Left lobe of liver (tissue), 2 donors: ENCODE data around the gene GBGT1. TPM values are rescaled to one million over a fixed set of nuclear protein-coding genes. Genes with fewer than 3 reads are reported as not detected.
"Not testable (repeated sequence)": the region's sequence is repeated elsewhere in the genome, so short reads cannot be mapped to it uniquely, and the experiment has no call there.

Experiments used
- ATAC-seq: fragments of 200-7000 bp; cut with Tn5 transposase; one replicate; pipeline ENCODE4 v1.9.1; 2020; ENCODE audit warnings: mild to moderate bottlenecking, moderate library complexity
- DNase-seq: peaks from one replicate; pipeline ENCODE4 v3.0.0-alpha.2; 2020; ENCODE audit warnings: low spot score
- total RNA-seq: library from RNA; stranded (reverse); gene quantifications from one replicate; pipeline ENCODE4 v1.2.1, GENCODE V29; 2021
- donor health status: DM: no; HTN: no; CAD: no; lungs with moderate emphysema.
- donor health status: DM: no; HTN: yes; CAD: no.

Gene GBGT1
- 1.2 TPM for total RNA-seq

DNA sequence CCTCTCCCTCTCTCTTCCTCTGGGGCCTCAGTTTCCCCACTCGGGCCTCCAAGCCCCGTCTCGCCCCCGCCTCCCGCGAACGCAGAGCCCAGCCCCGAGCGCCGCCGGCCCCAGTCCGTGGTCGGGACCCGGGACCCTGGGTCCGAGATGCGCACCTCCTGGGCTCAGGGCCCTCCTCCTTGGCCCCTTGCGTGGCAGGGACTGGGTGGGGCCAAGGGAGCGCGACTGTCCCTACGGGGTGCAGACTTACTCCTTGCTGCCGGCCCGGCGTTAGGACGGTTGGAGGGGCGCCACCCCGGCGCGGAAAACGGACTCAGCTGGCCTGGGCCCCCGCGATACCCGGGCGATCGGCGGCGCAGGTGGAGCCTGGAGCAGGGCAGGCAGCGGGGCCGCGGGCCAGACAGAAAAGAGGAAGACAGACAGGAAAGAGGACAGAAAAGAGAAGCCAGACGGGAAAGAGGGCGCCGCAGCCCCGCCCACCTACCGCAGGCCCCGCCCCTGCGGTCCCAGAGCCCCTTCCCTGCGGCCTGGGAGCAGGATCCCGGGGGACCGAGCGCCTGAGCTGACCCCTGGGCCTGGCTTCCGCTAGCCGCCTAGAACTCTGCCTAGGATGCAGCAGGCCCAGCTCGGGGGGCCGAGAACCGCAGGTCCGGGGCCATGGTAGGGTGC, at the start of gene GBGT1:
Gene GBGT1, minus strand, starts transcription at position 411 of the 669 bp plus-strand sequence. CDS start 1,502 bp downstream, outside the sequence.
- DNase-seq (peak; percentile 68), ATAC-seq (peak; percentile 58)

- ATAC-seq (no peak), DNase-seq (no peak)
These were observed 46.9 kb upstream of the GBGT1 start for GRCh38 chr9:133210609-133211008.

GRCh38 chr9:133210202-133210532, 46.5 kb upstream of the GBGT1 start:
- DNase-seq (no peak), ATAC-seq (no peak)

DNA sequence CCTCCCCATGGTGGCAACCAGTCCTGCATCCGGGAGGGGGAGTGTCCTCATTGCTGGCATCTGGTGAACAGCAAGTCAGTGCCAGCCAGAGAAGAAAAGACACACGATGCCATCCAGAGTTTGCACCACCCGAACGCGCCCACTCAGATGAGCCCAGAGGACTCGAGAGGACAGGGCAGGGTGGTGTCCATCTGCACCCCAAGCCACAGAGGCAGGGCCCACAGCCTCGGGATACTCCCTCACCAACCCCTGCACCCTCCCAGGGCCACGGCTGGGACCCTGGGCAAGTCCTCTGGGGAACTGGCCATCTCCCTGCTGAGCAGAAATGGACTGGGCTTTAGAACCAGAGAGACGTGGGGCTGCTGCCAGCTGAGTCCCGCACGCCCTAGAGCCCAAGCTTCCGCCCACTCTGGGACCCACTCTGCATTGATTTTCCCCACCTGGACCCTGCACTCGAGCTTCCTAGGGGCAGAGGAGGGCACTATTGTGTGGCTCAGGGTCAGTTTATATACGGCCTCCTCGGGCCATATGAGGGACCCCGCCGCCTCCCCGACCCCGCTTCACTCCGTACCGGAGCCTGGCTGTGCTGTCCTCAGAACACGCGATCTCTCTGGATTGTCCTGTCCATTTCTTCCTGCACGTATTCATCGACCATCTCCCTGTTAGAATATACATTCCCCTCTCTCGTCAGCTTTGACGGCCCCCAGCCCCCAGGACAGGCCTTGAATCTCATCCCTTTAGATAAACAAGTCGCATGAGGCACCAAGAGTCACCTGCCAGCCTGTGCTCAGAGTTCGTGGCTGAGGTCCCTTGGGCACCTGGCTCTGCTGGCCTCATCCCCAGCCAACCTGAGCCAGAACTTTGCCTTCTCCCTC, 45.9 kb upstream of the GBGT1 start:
- DNase-seq, ATAC-seq: not testable (repeated sequence)

GRCh38 chr9:133208880-133209300, 45.2 kb upstream of the GBGT1 start, which contains the start of gene OBP2B:
OBP2B (minus strand) TSS chr9:133209250; CDS start chr9:133209199, 51 bp downstream.
- ATAC-seq, DNase-seq: not testable (repeated sequence)

GRCh38 chr9:133208171-133208879, 44.6 kb upstream of the GBGT1 start:
- DNase-seq, ATAC-seq: not testable (repeated sequence)

- ATAC-seq = no peak
- no peak for DNase-seq
These were observed 43.9 kb upstream of the GBGT1 start for GRCh38 chr9:133207540-133208170.

DNA sequence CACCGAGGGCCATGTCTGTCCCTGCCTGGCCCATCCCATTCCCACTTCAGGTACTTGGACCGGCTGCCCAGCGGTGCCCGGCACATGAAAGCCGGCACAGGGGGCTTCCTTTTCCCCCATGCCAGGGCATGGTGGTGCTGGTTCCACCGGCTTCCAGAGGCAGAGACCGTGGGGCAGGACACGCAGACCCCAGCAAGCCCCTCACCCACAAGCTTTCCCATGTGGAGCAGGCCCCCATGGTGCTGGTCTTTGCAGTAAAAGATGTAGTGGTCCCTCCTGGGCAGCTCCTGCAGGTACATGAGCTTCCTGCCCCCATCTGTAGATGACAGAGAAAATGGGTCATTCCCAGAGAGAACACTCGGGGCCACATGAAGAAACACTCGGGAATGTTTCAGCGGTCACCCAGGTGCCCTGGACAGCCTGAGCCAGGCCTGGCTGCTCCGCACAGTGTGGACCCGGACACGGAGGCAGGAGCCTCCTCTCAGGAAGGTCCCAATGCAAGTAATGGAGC, 43.4 kb upstream of the GBGT1 start:
- ATAC-seq (no peak), DNase-seq (no peak)

GRCh38 chr9:133205996-133206931, 42.5 kb upstream of the GBGT1 start:
- ATAC-seq = no peak
- no peak for DNase-seq

DNA sequence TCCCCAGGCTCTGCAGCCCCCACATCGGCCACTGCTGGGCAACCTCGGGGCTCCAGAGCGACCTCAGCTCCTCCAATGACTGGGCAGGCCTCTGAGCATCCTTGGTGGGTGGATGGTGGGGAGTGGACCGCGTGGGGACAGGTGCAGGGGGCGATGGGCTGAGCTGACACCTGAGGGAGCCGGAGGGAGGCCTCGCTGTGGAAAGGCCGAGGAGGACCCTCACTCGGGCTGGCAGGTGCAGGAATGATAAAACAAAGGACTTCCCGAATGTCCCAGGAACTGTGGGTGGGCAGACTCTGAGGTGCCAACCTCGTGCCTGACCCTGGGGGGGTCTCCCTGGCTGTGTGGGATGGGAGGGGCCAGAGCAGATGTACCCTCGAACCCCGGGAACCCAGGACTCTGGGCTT, 41.8 kb upstream of the GBGT1 start:
- DNase-seq, ATAC-seq: not testable (repeated sequence)

DNA sequence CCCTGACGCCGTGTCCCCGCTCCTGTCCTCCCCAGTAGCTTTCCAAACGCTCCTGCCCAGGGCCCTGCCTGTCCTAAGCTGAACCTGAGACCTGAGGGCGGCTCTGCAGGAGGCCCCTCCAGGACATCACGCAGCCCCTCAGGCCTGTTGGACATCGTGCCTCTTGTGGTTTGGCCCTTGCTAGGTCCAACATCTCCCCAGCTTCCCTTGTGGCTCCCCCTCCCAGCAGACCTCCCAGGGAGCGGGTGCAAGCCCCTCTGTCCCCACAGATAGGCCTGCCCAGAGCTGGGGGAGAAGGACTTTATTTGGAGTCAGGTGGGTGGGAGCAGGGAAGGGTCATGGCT, 41.3 kb upstream of the GBGT1 start:
- ATAC-seq (no peak), DNase-seq (no peak)

DNA sequence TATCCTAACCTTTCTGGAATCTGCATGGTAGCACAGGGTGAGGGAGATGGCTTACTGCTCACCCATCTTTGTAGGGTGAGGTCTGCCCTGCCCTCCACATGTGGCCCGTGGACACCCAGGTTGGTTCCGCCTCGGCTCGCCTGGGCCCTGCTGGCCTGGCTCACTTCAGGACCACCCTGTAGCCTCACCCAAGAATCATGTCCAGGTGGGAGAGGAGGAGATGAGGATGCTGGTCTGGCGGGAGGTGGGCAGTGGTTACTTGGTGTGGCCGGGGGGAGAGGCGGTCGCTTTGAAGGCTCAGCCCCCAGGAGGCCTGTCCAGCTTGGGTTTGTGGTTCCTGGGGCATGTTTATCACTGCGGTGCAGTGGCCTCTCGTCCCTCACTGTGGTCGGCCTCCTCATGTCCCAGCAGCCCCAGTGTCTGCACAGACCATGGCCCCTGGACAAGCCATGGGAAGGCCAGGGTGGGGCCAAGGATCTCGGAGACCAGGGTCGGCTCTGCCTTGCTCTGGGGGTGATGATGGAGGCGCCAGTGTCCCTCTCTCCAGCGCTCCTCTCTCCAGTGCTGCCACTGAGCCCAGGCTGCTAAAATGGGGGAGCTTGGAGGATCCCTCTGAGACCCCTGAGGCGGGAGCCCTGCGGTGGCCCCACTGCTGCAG, 40.8 kb upstream of the GBGT1 start:
- DNase-seq = no peak
- no peak for ATAC-seq

DNA sequence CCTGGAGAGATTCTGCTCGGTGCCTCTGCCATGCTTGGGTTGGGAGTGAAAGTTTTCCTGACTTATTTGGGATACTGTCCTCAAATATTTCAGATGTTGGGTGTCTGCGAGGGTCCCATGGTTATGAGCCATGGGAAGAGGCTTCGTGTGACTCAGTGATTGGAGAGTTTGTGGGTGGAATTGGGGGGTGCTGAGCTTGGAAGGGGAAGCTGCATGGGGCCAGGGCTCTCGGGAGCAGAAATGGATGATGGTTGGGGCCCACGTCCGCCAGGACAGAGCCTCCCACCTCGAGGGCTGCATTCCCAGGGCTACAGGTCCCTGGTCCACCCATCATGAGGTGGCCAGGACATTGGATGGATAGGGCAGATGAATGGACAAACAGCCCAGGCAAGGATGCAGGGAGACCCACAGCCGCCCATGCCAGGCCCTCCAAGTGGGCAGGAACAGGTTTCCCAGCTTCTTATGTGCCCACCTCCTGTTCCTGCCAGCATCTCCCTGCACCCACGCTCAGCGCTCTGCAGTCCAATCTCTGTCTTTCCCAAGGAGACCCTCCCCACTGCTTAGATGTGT, 39.9 kb upstream of the GBGT1 start:
- DNase-seq (no peak), ATAC-seq (no peak)

DNA sequence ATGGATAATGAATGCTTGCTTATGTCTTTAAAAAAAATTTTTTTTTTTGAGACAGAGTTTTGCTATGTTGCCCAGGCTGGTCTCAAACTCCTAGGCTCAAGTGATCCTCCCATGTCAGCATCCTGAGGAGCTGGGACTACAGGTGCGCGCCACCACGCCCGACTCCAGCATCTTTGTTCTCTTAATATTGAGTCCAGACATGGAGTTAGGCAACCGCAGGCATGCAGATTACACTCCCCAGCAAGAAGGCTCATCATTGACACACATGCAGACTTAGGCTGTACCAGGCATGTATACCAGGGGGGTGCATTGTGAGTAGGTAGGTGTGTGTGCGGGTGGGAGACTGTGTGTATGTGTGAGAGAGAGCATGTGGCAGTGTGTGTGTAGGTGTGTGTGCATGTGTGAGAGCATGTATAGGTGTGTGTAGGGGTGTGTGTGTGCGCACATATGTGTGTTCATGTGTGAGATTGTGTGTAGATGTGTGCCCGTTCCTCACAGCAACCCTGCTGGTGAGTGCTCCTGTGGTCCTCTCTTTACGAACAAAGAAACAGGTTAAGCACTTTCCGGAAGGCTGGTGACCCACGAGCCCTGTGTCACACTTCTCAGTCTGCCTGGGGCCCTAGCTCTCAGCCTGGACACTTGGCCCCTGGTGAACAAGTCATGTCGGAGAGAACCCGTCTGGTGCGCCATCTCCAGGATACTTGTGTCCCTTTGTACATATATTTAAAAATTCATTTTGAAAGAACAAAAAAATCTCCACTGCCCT, 39.2 kb upstream of the GBGT1 start:
- ATAC-seq (no peak), DNase-seq (no peak)

GRCh38 chr9:133202145-133202513, 38.4 kb upstream of the GBGT1 start:
- no peak for ATAC-seq
- DNase-seq = no peak

- no peak for ATAC-seq
- no peak for DNase-seq
These were observed 37.9 kb upstream of the GBGT1 start for GRCh38 chr9:133201424-133202144.

- ATAC-seq (no peak), DNase-seq (no peak)
These were observed 36.9 kb upstream of the GBGT1 start for GRCh38 chr9:133200631-133201030.
